Measurements from ENCODE around the gene ABHD12. TPM values are rescaled to one million over a fixed set of nuclear protein-coding genes. Genes with fewer than 3 reads are reported as not detected.
A peak's percentile ranks its signal among the peaks of the same experiment; 100 is the strongest.
"Not testable (repeated sequence)": the region's sequence is repeated elsewhere in the genome, so short reads cannot be mapped to it uniquely, and the experiment has no call there.

The ABHD12 gene
- polyA plus RNA-seq = 10 to 100 TPM; 41.8 to 77.8 (median 49.2) TPM

DNA sequence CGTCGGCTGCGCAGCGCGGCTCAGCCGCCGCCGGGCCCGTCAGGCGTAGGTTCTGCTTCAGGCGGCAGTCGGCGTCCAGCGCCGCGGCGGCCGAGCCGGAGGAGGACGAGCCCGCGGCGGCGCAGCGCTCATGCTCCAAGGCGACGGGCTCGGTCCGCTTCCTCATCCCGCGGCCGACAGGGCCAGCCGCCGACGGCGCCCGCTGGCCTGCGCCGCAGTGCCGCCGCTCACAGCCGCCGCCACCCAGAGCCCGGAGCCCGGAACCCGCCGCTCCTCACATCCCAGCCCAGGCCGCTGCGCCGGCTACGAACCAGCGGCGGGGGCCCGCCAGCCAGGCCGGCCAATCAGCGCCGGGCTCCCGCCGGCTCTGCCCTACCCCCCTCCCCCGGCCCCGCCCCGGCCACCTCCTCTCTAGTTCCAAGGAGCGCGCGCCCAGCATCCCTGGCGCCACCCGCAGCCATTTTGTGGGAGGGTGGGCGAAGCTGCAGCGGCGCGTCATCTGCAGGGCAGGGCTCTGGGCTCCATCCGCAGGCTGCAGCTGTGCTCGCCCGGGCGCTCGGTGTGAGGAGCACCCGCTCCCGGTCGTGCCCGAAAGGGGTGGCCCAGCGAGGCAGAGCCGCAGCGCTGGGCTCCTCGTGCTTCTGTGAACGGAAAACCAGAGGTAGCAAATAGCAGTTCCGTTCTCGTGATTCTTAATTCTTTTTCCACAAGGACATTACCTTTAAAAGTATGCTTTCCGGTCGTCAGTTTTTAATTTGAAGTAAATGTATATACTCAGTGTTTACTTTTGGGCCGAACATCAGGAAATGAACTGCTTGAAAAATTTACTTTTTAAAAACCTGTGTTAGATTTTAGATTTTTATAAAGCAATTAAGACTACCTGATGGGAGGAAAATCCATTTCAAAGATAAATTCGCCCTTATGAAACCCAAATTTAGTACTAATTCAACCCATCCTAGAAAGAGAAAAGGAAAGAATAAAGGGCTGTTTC, at the start of gene ABHD12:
TSS of gene ABHD12 (minus strand) at position 298 of the 991 bp plus-strand sequence. CDS start at position 166, 132 bp downstream.
- DNase-seq = peak; percentile 91 to 92 (median 92)
- peak within 1 kb of the TSS; percentile 84 to 87 (median 86) for H3K4me3 Mint-ChIP-seq
- peak within 1 kb of the TSS; percentile 68 to 91 (median 86) for H3K27ac Mint-ChIP-seq
- no peaks in the 10 kb centered on the region for H3K36me3 Mint-ChIP-seq
- peaks cover 3 to 6% (median 4%) of the 10 kb centered on the region in 3 donors for H3K27me3 Mint-ChIP-seq (ENCODE audit: low read depth in 3 of 3)
- H3K9me3 Mint-ChIP-seq = no peaks in the 10 kb centered on the region
- H3K4me1 Mint-ChIP-seq = peaks cover 15 to 24% of the 10 kb centered on the region in 2 donors

DNA sequence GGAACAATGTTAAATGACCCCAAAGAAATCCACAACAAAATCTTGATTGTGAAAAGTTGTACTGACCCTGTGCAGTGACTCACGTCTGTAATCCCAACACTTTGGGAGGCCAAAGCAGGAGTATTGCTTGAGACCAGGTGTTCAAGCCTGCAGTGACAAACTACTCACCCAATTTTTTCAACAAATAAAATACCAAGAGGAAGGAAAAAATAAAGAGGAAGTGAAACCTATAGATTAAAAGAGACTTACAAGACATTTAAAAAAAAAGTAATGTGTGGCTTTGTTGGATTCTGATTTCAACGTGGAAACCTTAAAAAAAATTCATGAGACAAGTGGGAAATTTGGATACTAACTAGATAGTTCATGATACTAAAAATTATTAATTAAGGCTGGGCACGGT, 48.7 kb upstream of the ABHD12 start:
- Mint-ChIP-seq H3K27me3 (ENCODE audit: low read depth in 3 of 3) (peaks cover 0 to 2% (median 2%) of the 10 kb centered on the region in 3 donors), H3K4me3 (no peak overlapping the region), H3K27ac (peak overlapping the region in 1 of 6 donors; percentile 9), H3K9me3 (no peaks in the 10 kb centered on the region), H3K4me1 (no peaks in the 10 kb centered on the region), H3K36me3 (peaks cover 0 to 7% (median 4%) of the 10 kb centered on the region in 3 donors)
- DNase-seq = no peak

GRCh38 chr20:25437153-25437581, 46.5 kb upstream of the ABHD12 start:
- H3K36me3 Mint-ChIP-seq = peaks cover 0 to 7% (median 4%) of the 10 kb centered on the region in 3 donors
- no peak for DNase-seq
- no peaks in the 10 kb centered on the region for H3K4me1 Mint-ChIP-seq
- H3K27me3 Mint-ChIP-seq (ENCODE audit: low read depth in 3 of 3) = peaks cover 0 to under 1% (median 0%) of the 10 kb centered on the region in 3 donors
- H3K4me3 Mint-ChIP-seq = no peak overlapping the region
- no peak overlapping the region for H3K27ac Mint-ChIP-seq
- no peaks in the 10 kb centered on the region for H3K9me3 Mint-ChIP-seq

DNA sequence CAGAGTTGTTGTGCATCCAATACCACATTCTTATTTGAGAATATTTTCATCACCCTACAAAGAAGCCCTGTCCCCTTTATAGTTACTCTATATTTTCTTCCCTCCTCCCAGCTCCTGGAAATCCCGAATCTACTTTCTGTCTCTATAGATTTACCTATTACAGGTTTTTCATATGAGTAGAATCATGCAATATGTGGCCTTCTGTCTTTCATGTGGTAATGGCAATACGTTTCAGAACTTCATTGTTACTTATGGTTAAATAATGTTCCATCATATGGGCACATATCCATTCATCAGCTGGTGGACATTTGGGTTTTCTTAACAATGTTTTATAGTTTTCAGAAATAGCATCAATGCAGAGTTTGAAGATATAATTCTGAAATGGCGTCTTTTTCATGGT, 33.9 kb upstream of the ABHD12 start:
- DNase-seq = no peak

GRCh38 chr20:25422032-25422431, 31.4 kb upstream of the ABHD12 start:
- no peak overlapping the region for H3K27ac Mint-ChIP-seq
- DNase-seq = no peak
- peaks cover 0 to 4% (median 3%) of the 10 kb centered on the region in 3 donors for H3K36me3 Mint-ChIP-seq
- H3K4me1 Mint-ChIP-seq = no peaks in the 10 kb centered on the region
- no peaks in the 10 kb centered on the region for H3K9me3 Mint-ChIP-seq
- H3K4me3 Mint-ChIP-seq = no peak overlapping the region
- H3K27me3 Mint-ChIP-seq (ENCODE audit: low read depth in 3 of 3) = no peaks in the 10 kb centered on the region

More for the DNA sequence above, 33.9 kb upstream of the ABHD12 start:
- H3K9me3 Mint-ChIP-seq = no peaks in the 10 kb centered on the region
- no peaks in the 10 kb centered on the region for H3K4me1 Mint-ChIP-seq
- no peak overlapping the region for H3K4me3 Mint-ChIP-seq
- H3K27ac Mint-ChIP-seq = no peak overlapping the region
- H3K27me3 Mint-ChIP-seq (ENCODE audit: low read depth in 3 of 3) = no peaks in the 10 kb centered on the region
- H3K36me3 Mint-ChIP-seq = peaks cover 0 to 9% (median 4%) of the 10 kb centered on the region in 3 donors

GRCh38 chr20:25421102-25421501, 30.5 kb upstream of the ABHD12 start:
- DNase-seq = no peak
- no peaks in the 10 kb centered on the region for H3K9me3 Mint-ChIP-seq
- peaks cover 0 to 3% (median 3%) of the 10 kb centered on the region in 3 donors for H3K36me3 Mint-ChIP-seq
- no peak overlapping the region for H3K27ac Mint-ChIP-seq
- no peaks in the 10 kb centered on the region for H3K4me1 Mint-ChIP-seq
- H3K27me3 Mint-ChIP-seq (ENCODE audit: low read depth in 3 of 3) = no peaks in the 10 kb centered on the region
- H3K4me3 Mint-ChIP-seq = no peak overlapping the region

- H3K36me3 Mint-ChIP-seq = no peaks in the 10 kb centered on the region
- no peak for DNase-seq
- H3K27ac Mint-ChIP-seq = no peak overlapping the region
- no peaks in the 10 kb centered on the region for H3K9me3 Mint-ChIP-seq
- no peak overlapping the region for H3K4me3 Mint-ChIP-seq
- H3K27me3 Mint-ChIP-seq (ENCODE audit: low read depth in 3 of 3) = no peaks in the 10 kb centered on the region
- H3K4me1 Mint-ChIP-seq = no peaks in the 10 kb centered on the region
Measured at GRCh38 chr20:25418776-25419175, 28.1 kb upstream of the ABHD12 start.

DNA sequence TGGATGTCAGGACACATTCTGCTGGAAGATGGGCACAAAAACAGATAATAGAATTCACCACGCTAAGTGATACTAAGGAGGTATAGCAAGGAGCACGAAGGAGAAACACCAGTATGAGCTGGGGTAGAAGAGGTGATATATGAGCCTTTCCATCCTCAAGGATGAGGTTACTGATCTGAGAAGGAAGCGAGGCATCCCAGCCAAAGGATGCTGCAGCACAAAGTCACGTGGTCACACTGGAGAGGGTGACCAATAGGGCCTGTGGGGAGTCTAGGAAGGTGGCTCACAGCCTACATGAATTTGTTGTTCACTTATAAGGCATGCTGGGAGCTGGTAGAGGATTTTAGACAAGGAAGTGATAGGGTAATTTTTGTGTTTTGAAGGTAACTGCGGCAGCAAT, 18.3 kb upstream of the ABHD12 start:
- DNase-seq = no peak
- peaks cover 0 to 6% (median 0%) of the 10 kb centered on the region in 6 donors for H3K9me3 Mint-ChIP-seq
- no peak overlapping the region for H3K27ac Mint-ChIP-seq
- no peaks in the 10 kb centered on the region for H3K36me3 Mint-ChIP-seq
- peak overlapping the region in 1 of 5 donors; percentile 2 for H3K4me3 Mint-ChIP-seq
- peaks cover 0 to 5% (median 2%) of the 10 kb centered on the region in 3 donors for H3K27me3 Mint-ChIP-seq (ENCODE audit: low read depth in 3 of 3)
- H3K4me1 Mint-ChIP-seq = peaks cover 13 to 18% of the 10 kb centered on the region in 2 donors

DNA sequence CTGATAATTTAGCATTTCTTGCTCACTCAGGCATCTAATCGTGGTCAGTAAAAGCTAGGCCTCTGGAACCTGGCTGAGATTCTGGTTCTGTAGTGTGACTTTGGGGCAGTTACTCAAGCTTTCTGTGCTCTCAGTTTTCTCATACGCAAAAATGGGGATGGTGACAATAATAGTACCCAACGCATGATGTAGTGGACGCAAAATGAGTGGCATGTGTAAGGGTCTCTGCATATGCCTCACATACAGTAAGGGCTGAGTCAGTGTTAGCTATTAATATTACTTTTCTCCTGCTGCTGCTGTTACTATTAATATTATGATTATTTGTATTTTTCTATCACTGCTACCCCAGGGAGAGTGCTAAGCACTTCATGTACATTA, 17.5 kb upstream of the ABHD12 start:
- Mint-ChIP-seq H3K27ac (peak overlapping the region in 4 of 6 donors; percentile 4 to 86 (median 50)), H3K9me3 (peaks cover 3 to 11% (median 5%) of the 10 kb centered on the region in 6 donors), H3K4me1 (peaks cover 13 to 18% of the 10 kb centered on the region in 2 donors), H3K36me3 (peaks cover 0 to 4% (median 0%) of the 10 kb centered on the region in 3 donors), H3K4me3 (peak overlapping the region; percentile 88 to 94 (median 92)), H3K27me3 (ENCODE audit: low read depth in 3 of 3) (peaks cover 0 to 8% (median 2%) of the 10 kb centered on the region in 3 donors)
- DNase-seq = no peak

GRCh38 chr20:25407311-25408169, 16.9 kb upstream of the ABHD12 start, which contains the start of gene GINS1:
TSS of gene GINS1 (plus strand) at chr20:25407673. CDS start at chr20:25407821, 148 bp downstream.
- H3K4me3 Mint-ChIP-seq = peak within 1 kb of the TSS; percentile 88 to 94 (median 92)
- peaks cover 0 to 7% (median 3%) of the 10 kb centered on the region in 3 donors for H3K36me3 Mint-ChIP-seq
- DNase-seq = peak; percentile 67 to 72 (median 71)
- H3K9me3 Mint-ChIP-seq = peaks cover 5 to 16% (median 10%) of the 10 kb centered on the region in 6 donors
- H3K4me1 Mint-ChIP-seq = peaks cover 13 to 18% of the 10 kb centered on the region in 2 donors
- H3K27me3 Mint-ChIP-seq (ENCODE audit: low read depth in 3 of 3) = peaks cover 0 to 8% (median 2%) of the 10 kb centered on the region in 3 donors
- peak within 1 kb of the TSS; percentile 78 to 86 (median 82) for H3K27ac Mint-ChIP-seq

DNA sequence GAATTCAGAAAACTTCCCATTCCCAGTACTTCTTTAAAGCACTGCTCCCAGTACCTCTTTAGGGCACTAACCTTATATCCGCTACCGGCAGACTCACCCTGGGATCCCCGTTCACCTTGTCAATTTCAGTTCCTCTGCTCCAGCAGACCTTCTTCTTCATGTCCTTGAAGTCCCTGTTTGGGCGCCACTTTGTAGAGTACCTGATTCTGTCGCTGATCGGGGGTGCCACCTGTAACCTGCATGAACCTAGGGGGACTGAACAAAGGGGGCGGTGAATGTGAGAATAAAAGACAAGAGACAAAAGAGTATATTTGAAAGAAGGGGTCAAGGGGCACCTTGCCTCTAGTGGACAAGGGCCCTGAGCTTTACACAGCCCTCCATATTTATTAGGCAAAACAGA, 11.9 kb upstream of the ABHD12 start:
- Mint-ChIP-seq H3K27me3 (ENCODE audit: low read depth in 3 of 3) (peaks cover 2 to 7% (median 5%) of the 10 kb centered on the region in 3 donors), H3K4me3 (peak overlapping the region in 1 of 5 donors; percentile 8)

DNA sequence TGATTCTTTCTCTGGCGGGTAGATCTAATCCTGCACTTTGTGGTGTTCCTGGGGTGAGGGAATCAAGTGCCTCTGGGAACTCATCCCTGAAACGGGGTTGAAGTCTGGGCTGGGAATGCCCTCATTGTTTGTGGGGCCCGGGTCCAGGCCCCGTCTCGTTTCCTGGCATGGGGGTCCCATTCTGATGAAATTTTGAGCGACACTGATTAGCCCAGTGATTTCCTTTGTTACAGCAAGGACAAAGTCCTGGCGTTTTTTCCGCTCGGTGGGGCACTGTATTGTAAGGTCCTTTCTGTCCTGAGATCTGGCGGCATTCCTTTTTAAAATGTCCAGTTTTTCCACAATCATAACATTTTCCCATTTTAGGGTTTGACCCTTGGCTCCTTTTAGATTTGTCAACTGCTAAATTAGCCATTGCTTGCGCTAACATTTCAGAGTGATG, 9.7 kb upstream of the ABHD12 start:
- DNase-seq; H3K27ac Mint-ChIP-seq; H3K4me1 Mint-ChIP-seq; H3K36me3 Mint-ChIP-seq; H3K4me3 Mint-ChIP-seq; H3K27me3 Mint-ChIP-seq (ENCODE audit: low read depth in 3 of 3): not testable (repeated sequence)
- peaks cover 8 to 24% (median 15%) of the 10 kb centered on the region in 6 donors for H3K9me3 Mint-ChIP-seq

More for the DNA sequence above, 11.9 kb upstream of the ABHD12 start:
- peaks cover 8% of the 10 kb centered on the region in 2 donors for H3K4me1 Mint-ChIP-seq
- H3K9me3 Mint-ChIP-seq = peaks cover 8 to 24% (median 15%) of the 10 kb centered on the region in 6 donors
- H3K27ac Mint-ChIP-seq = no peak overlapping the region
- peaks cover 0 to 8% (median 6%) of the 10 kb centered on the region in 3 donors for H3K36me3 Mint-ChIP-seq
- no peak for DNase-seq

DNA sequence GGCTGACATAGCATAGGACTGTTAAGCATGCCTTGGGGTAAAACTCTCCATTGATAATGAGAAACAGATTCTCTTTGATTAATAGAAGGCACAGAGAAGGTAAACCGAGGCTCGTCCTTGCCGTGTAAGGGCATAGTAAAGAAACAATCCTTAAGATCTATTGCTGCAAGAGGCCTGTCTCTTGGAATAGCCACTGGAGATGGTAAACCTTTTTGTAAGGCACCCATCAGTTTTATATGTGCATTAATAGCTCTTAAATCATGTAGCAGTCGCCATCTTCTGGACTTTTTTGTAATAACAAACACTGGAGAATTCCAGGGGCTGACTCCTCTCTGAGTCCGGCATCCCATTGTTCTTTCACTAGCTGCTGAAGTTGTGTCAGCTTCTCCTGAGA, 8.4 kb upstream of the ABHD12 start:
- Mint-ChIP-seq H3K4me3 (no peak overlapping the region), H3K27ac (no peak overlapping the region), H3K27me3 (ENCODE audit: low read depth in 3 of 3) (peaks cover 0 to 5% (median 2%) of the 10 kb centered on the region in 3 donors), H3K36me3 (peaks cover 0 to 8% (median 6%) of the 10 kb centered on the region in 3 donors), H3K4me1 (no peaks in the 10 kb centered on the region), H3K9me3 (peaks cover 8 to 20% (median 15%) of the 10 kb centered on the region in 6 donors)
- peak; percentile 49 to 55 (median 53) for DNase-seq
